Kidney capillary endothelial cell (primary cell): ENCODE results near the gene TBC1D5.

Source experiments
- DNase-seq: peaks from one replicate; pipeline ENCODE4 v3.0.0-alpha.2; 2018; ENCODE audit warnings: low spot score

TBC1D5 gene

GRCh38 chr3:17589888-17590287 is 152.5 kb downstream of the TBC1D5 start:
- DNase-seq, result no peak

GRCh38 chr3:17588422-17588821 is 154.0 kb downstream of the TBC1D5 start:
- no peak for DNase-seq

GRCh38 chr3:17585394-17586325 is 156.8 kb downstream of the TBC1D5 start:
- DNase-seq, result peak; percentile 27

GRCh38 chr3:17584066-17584465 is 158.4 kb downstream of the TBC1D5 start:
- no peak for DNase-seq

- no peak for DNase-seq
These were observed 158.9 kb downstream of the TBC1D5 start for GRCh38 chr3:17583530-17583929.

GRCh38 chr3:17581421-17582080 is 160.9 kb downstream of the TBC1D5 start:
- no peak for DNase-seq

GRCh38 chr3:17580901-17581300 is 161.5 kb downstream of the TBC1D5 start:
- no peak for DNase-seq

GRCh38 chr3:17579289-17580031 is 163.0 kb downstream of the TBC1D5 start:
- peak; percentile 40 for DNase-seq

GRCh38 chr3:17577796-17578520 is 164.5 kb downstream of the TBC1D5 start:
- peak; percentile 37 for DNase-seq

GRCh38 chr3:17573396-17573795 is 169.0 kb downstream of the TBC1D5 start:
- no peak for DNase-seq

- no peak for DNase-seq
These were observed 170.7 kb downstream of the TBC1D5 start for GRCh38 chr3:17571686-17572085.

- DNase-seq, result no peak
These were observed 179.6 kb downstream of the TBC1D5 start for GRCh38 chr3:17562845-17563244.

- DNase-seq, result no peak
These were observed 183.9 kb downstream of the TBC1D5 start for GRCh38 chr3:17558565-17558964.

GRCh38 chr3:17557749-17558463 is 184.5 kb downstream of the TBC1D5 start:
- no peak for DNase-seq

GRCh38 chr3:17555525-17555924 is 186.9 kb downstream of the TBC1D5 start:
- DNase-seq, result no peak

- DNase-seq, result no peak
These were observed 188.4 kb downstream of the TBC1D5 start for GRCh38 chr3:17554078-17554477.

GRCh38 chr3:17553080-17553479 is 189.4 kb downstream of the TBC1D5 start:
- no peak for DNase-seq

- no peak for DNase-seq
These were observed 190.1 kb downstream of the TBC1D5 start for GRCh38 chr3:17552351-17552750.

GRCh38 chr3:17551895-17552294 is 190.5 kb downstream of the TBC1D5 start:
- DNase-seq, result no peak

- no peak for DNase-seq
These were observed 191.1 kb downstream of the TBC1D5 start for GRCh38 chr3:17551333-17551732.

- no peak for DNase-seq
These were observed 191.8 kb downstream of the TBC1D5 start for GRCh38 chr3:17550624-17551023.
